H1 (cell line): ENCODE results near the gene CORO7.

ENCODE experiments used
- CTCF ChIP-seq, 3 experiments: IDR thresholded peaks; 1 replicate in 2 of 3; 2 replicates in 1 of 3; pipeline versions ENCODE4 v1.5.1 to v1.6.1; 2011; ENCODE audit warnings: low read length in 3 of 3, mild to moderate bottlenecking in 3 of 3, inconsistent platforms in 2 of 3, low read depth in 1 of 3, moderate library complexity in 1 of 3; ENCODE audit not compliant: insufficient read depth in 1 of 3; ENCODE audit errors: control extremely low read depth in 1 of 3
- EZH2 ChIP-seq: fragments of 200-600 bp; sonication (generic); IDR thresholded peaks from 2 replicates; pipeline ENCODE4 v1.7.1; 2012; ENCODE audit warnings: low read depth, mild to moderate bottlenecking, moderate library complexity, low read length, inconsistent platforms; ENCODE audit not compliant: severe bottlenecking
- FOSL1 ChIP-seq: IDR thresholded peaks from 2 replicates; pipeline ENCODE4 v1.6.1; 2011; ENCODE audit warnings: mild to moderate bottlenecking, low read depth, low read length, moderate library complexity; ENCODE audit not compliant: insufficient read depth
- GABPA ChIP-seq: IDR thresholded peaks from 2 replicates; pipeline ENCODE4 v1.6.1; 2011; ENCODE audit warnings: mild to moderate bottlenecking, low read length, moderate library complexity, borderline replicate concordance; ENCODE audit not compliant: insufficient read depth
- POLR2A ChIP-seq, 2 experiments: IDR thresholded peaks; 1 replicate in 1 of 2; 2 replicates in 1 of 2; pipeline ENCODE4 v1.6.1; 2011; ENCODE audit warnings: low read depth in 2 of 2, low read length in 2 of 2, mild to moderate bottlenecking in 2 of 2; ENCODE audit errors: control extremely low read depth in 1 of 2
- POLR2AphosphoS5 ChIP-seq: IDR thresholded peaks from 2 replicates; pipeline ENCODE4 v1.6.1; 2011; ENCODE audit warnings: low read depth, low read length
- SIN3A ChIP-seq, 2 experiments: IDR thresholded peaks in 1 of 2; conservative IDR thresholded peaks in 1 of 2; 2 replicates each; pipeline ENCODE4 v1.6.1; 2011 to 2012; ENCODE audit warnings: low read length in 2 of 2, improper control_type of control experiment in 1 of 2, low read depth in 1 of 2, mild to moderate bottlenecking in 1 of 2
- TAF7 ChIP-seq: optimal IDR thresholded peaks from 2 replicates; pipeline ENCODE3; 2011; ENCODE audit warnings: low read depth, mild to moderate bottlenecking, inconsistent platforms, low read length, moderate library complexity, borderline replicate concordance
- TF ChIP-seq, protein P1 (sequence below): IDR thresholded peaks from 2 replicates; pipeline ENCODE4 v1.6.1; 2011; ENCODE audit warnings: low read depth, mild to moderate bottlenecking, low read length; ENCODE audit not compliant: insufficient read depth

DNA sequence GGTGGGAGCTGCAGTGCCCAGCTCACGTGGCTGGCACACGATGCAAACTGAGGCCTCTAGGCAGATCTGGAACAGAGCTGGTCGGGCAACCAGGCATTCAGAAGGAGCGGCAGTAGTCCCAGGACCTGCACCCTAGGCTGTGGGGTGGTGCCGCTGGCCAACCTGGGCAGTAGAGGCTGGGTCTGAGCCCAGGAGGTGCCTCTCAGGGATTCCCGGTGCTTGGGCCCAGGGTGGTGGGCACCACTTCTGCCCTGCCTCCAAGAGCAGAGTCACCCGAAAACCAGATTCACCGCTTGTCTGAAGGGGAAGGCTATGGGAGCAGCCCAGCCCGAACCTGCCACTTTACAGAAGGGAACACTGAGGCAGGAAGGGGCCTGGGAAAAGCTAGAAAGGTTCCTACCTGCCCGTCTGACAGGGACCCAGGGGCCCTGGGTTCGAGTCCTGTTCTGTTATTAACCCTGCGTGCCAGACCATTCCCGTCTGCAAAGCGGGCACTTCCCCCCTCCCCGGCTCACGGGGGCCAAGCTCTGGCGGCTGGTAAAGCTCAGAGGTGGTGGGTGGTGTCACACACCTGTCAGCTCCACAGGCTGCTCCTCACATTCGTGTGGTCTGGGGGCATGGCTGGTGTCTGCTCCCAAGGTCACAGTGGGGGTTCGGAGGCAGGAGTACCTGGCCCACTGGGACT lies 83.6 kb downstream of the CORO7 start:
- TF ChIP-seq CTCF (IDR thresholded peaks at IDR 0.05; ENCODE audit: control extremely low read depth in 1 of 3, insufficient read depth in 1 of 3, low read depth in 1 of 3, low read length in 3 of 3) (no peak), TAF7 (no peak), POLR2A (IDR thresholded peaks at IDR 0.05; ENCODE audit: control extremely low read depth in 1 of 2, low read depth in 2 of 2, low read length in 2 of 2) (no peak), FOSL1 (no peak), POLR2AphosphoS5 (no peak), GABPA (no peak), SIN3A (conservative IDR thresholded peaks at IDR 0.05 in 1 of 2, IDR thresholded peaks at IDR 0.05 in 1 of 2; ENCODE audit: low read depth in 1 of 2, low read length in 2 of 2) (no peak), EZH2 (no peak)
- TF ChIP-seq, protein P1, sequence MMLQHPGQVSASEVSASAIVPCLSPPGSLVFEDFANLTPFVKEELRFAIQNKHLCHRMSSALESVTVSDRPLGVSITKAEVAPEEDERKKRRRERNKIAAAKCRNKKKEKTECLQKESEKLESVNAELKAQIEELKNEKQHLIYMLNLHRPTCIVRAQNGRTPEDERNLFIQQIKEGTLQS, result no peak
